NCI-H2107 treated with DMSO at 0.1 percent for 48 hours (cell line): ENCODE data around the gene WNT7B.
A peak's percentile ranks its signal among the peaks of the same experiment; 100 is the strongest.

ENCODE experiments used
- DNase-seq: peaks from one replicate; lab custom pipeline; 2025; ENCODE audit not compliant: unreplicated experiment; lab: John Stamatoyannopoulos, UW

The WNT7B gene

DNA sequence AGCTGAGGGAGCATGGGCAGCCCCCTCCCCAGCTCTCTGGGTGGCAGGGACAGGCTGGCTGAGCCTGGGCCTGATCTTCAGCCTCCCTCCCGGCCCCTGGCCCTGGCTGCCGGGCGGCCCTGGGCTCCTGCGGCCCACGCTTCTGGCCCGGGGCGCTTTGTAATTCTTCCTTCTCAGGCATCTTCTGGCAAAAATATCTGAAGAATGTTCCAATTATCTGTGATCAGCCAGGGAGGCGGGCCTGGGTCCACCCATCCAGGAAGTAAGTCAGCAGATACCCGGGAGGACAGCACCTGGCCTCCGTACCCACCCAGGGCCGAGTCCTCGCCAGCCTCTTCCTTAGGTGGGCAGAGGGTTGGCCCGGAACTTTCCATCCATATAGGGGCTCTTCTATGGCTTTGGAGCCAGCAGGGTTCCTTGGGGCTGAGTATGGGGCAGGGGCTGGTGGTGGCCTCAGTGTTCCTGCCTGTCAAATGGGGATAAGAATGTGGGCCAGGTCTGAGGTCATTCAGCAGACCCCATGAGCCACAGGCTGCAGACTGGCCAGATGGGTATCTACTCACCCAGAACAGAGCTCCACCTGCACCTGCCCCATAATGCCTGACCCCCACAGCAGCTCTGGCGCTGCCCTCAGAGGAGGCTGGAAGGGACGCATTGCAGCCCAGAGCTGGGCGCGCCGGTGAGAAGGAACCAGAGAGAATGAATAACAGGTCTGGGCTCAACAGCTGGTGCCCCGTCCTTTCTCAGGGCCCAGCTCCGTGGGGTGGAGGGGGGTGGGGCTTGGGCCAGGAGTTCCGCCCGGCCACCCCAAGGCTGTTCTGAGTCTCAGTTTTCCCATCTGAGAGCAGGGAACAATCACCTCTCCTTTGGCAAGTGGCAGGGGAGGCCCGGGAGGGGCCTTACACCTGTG, 16.2 kb downstream of the WNT7B start:
- no peak for DNase-seq

DNA sequence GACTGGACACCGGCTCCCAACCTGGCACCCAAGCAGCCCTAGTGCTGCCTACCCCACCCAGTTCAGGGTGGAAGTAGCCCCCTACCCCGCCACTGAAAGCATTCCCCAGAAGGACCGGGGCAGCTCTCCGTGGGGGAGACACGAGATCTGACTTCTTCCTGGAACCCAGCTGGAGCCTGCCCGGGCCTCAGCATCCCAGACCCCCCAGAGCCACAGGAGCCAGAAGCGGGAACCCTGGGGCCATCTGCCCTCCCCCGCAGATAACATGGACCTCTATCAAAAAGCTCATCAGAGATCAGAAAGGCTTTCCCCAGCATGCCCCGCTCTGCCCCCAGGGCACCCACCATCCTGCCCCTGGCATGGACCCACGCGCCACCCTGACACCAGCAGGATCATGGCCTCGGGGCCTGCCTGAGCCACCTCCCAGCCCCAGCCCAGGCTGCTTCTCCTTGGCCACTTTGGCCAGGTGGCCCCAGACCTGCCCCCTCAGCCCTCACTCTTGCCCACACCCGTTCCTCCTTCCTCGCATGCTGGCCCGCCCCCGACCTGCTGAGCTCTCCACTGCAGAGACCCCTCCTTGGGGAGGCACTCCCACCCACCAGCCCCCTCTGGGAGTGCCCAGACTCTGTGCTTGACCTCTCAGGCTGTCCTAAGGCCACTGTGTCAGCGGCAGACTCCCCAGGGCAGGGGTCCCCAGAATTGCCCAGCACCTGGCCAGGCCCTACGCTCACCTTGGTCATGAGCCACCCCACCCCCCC, 17.1 kb downstream of the WNT7B start:
- DNase-seq = no peak

DNA sequence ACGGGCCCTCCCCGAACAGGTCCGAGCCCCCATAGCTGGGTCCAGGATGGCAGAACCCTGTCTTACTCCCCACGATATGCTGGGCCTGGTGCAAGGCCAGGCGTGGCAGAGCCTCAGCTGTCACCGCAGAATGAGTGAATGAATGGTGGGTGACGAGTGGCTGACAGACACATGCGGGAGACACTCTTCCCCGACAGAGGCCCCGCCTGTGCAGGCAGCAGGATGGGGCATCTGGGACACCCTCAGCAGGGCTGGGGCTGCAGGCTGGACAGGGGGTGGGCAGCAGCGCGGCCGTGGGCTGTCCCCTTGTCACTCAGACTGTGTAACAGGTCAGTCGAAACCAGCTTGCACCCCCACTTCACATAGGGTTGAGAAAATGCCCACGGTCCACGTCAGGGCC, 18.0 kb downstream of the WNT7B start:
- DNase-seq = no peak

DNA sequence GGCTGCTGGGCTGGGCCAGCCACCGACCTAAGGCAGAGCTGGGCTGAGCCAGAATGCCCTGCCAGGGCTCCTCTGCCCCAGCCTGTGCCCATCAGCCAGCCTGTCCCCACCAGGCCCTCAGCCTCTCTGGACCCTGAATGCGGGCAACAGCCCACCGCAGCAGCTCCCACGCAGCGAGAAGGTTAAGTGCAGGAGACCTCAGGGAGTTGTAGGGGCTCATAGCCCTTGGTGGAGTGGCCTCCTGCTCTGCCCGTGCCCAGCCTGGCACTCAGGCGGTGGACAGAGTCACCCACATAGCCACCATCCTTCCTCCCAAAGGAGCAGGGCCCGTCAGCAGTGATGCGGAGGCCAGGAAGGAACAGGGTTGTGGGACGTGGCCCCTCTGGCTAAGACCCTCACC, 19.1 kb downstream of the WNT7B start:
- no peak for DNase-seq

DNA sequence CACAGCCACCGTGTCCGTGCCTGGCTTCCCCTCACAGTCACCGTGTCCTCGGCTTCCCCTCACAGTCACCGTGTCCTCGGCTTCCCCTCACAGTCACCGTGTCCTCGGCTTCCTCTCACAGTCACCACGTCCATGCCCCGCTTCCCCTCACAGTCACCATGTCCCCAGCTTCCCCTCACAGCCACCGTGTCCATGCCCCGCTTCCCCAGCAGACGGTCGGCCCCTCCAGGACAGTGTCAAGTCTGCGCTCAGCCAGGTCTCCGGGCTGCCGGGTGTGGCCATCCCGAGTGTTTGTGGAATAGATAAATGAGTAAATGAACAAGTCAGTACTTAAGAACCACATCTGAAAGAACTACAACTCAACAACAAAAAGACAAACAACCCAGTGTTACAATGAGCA, 23.8 kb downstream of the WNT7B start:
- no peak for DNase-seq

DNA sequence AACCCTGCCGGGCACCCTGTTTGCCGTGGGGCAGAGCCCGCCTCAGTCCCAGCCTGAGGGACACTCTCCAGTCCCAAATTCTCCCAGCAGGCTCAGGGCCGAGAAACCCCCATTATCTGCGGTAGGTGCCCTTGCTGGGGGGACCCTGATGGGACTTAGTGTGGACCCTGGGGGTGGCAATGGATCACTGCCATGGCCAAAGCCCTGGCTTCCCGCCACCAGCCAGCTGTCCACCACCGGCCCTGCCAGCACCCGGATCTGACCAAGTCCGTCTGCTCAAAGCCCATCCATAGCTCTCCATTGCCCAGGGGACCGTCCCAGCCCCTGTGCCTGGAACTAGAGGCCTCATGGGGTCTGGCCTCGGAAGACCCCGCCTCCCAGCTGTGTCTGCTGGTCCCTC, 24.4 kb downstream of the WNT7B start:
- DNase-seq = no peak

DNA sequence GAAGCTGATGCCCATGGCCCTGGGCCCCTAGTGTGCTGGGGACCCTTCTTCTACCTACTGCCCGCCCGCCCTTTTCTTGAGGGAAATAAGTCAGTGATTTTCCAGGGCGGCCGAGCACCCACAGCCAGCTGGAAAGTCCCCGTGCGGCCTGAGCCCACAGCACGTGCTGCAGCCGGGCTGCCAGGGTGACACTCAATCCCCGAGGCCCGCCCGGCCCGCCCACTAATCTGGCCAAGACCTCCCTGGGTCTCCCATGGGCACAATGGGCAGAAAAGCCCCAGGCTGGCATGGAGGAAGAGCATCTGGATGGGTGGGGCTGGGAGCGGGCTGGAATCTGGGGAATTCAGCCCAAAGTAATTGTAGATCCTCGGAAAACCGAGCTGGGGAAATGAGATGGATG, 24.8 kb downstream of the WNT7B start:
- DNase-seq = no peak

DNA sequence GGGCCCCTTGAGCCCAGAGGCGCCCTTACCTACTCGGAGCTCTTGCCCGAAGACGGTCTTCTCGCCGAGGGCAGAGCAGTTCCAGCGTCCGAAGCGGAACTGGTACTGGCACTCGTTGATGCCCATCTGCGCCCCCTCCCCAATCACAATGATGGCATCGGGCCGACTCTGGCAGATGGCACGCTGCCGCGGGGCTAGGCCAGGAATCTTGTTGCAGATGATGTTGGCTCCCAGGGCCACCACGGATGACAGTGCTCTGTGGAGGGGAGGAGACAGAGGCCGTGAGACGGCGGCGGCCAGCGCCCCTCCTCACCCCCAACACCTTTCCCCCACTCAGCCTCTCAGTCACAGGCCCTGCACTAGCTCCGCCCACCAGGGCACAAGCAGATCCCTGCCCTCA, 27.1 kb downstream of the WNT7B start:
- DNase-seq = no peak

DNA sequence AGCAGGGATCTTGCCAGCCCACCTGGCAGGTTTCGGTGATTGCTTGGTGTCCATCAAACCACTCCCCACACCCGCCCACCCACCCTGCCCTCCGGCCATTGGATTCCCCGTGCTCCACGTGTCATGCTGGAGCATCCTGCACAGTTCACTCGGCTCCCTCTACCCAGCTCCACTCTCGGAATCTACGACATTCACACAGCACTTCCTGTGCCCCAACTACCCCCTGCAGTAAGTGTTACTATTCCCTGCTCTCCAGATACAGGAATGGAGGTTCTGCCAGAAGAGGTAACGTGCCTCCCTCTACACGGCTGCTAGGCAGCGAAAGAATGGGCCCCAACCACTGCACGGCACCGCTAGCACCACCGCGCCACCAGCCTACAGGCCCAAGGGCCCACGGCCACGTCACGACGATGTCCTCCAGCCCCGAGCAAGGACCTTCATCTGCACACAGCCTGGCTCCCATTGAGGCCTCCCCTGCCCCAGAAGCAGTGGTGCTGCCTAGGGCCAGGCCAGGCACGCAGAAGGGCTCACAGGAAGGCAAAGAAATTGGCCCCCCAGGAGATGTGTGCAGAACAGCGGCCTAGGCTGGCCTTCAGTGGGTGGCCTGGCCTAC, 27.6 kb downstream of the WNT7B start:
- no peak for DNase-seq

DNA sequence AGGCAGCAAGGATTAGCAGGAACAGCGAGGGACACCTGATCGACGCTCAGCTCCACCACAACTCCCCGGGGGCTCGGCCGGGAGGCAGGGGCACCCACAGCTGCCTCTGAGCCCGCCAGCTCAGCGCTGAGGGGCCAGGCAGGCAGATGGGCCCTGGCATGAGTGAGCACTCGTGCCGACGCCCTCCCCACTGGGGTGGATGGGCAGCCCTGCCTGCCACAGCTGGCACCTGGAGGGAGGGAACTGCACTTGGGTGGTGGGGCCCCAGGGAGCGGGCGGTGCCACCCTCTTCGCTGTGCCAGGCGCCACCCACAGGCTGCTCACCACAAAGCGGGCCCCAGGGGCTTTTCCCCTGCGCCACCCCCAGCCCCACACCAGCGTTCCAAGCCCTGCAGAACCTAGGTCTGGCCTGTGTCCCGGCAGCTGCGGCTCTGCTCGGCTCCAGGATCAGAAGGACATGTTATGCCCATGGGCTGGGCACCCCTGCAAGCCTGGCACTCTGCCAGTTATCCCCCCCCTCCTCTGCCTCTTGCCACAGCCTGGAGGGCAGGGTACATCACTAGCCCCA, 28.8 kb downstream of the WNT7B start:
- DNase-seq = peak; percentile 70

DNA sequence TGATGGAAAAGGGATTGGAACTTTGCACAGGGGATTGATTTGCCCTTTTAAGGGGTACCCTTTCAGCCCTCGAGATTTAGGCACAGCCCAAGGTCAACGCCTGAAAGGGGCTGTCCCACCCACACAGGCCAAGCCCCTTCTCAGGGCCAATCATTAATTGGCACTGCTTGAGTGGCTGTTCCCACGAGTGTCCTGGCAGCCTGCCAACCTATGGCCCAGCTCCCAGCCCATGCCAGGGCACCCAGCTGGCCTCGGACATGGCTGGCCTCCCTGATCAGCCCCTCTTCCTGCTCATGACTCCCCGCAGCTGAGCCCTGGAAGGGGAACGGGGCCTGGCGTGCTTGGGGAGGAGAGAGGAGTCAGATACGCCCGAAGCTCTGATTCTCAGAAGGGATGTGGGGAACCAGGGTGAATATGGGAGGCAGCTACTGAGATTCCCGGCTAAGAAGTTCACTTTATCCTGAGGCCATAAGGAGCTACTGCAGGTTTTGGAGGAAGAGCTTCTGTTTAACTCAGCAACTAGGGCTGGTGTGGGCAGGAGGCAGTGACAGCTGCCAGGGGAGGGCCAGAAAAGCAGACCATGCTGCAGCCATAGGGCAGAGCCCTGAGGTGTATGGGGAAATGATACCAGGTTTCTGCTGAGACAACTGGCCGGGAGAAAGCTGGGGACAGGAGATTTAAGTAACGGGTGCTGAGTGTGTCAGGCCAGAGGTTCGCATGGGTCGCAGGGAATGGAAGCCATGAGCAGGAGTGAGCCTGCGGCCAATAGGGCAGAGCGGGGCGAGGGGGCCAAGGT, 30.0 kb downstream of the WNT7B start:
- DNase-seq = no peak

DNA sequence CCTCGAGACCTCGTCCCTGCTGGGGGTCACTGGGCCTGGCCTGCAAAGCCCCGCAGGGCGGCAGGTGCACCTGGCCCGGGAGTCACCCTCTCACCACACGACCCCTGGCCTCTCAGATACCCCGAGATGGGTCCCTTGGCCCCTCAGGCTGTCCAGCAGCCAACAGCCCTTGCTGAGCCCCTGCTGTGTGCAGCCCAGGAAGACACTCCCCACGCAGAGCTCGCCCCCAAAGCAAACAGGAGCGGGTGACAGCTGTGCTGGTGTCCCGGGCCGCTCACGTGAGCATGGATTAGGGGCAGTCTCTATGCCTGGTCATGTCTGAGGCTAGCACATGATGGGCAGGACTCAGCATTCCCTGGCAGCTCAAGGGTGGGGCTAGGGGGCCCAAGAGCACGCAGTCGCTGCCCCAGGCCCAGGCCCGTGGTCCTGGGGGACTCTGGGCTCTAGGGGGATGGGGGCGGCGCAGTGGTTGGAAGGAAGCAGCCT, 31.3 kb downstream of the WNT7B start:
- no peak for DNase-seq

DNA sequence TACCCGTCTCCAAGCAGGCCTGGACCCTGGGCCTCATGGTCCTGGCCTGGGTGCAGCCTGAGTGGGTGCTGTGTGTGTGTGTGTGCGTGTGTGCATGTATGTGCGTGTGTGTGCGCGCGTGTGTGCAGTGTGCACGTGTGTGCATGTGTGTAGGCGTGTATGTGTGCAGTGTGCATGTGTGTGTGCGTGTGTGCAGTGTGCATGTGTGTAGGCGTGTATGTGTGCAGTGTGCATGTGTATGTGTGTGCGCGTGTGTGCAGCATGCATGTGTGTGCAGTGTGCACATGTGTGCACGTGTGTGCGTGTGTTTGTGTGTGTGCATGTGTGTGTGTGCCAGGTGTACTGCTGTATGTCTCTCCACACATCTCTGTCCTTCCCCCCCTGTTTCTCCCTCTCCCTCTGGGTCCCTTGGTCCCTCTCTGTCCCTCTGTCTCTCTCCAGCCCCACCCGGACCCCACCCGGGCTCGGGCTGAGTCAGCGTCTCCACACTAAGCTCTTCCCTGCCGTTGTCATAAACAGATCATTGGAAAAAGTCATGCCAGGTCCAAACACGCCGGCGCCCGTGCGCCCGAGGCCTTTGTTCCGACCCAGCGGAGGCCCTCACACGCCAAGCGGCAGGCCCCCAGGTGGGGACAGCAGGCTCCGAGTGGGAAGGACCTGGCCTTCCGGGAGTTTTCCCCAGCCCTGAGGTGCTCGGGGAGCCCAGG, 34.0 kb downstream of the WNT7B start:
- no peak for DNase-seq

DNA sequence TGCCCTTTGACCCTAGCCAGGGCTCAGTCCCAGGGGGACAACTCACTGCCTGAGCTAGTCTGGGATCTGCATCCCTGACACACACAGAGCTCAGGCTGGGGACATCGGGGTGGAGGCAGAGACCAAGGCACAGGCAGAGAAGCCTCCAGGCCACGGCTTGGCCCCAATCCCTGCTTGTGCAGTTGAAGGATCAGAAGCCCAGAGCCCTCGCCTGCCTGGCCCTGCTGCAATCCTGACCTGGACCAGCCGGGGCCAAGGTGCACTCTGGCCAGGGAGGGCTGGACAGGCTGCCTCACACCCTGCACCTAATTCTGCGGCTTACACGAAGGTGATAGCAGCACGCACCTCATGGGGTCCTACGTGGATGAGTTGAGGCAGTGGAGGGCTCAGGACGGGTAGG, 34.6 kb downstream of the WNT7B start:
- no peak for DNase-seq

DNA sequence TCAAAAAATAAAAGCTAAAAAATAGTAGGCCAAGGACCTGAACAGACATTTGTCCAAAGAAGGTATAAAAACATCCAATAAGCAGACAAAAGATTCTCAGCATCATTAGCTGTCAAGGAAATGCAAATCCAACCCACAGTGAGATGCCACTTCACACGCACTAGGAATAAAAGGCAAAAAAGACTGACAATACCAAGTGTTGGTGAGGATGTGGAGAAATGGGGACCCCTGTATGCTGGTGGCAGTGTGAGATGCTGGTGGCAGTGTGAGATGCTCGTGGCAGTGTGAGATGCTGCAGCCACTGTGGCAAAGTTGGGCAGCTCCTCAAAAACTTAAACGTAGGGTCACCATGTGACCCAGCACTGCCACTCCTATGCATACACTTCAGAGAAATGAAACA, 38.0 kb downstream of the WNT7B start:
- DNase-seq = no peak

DNA sequence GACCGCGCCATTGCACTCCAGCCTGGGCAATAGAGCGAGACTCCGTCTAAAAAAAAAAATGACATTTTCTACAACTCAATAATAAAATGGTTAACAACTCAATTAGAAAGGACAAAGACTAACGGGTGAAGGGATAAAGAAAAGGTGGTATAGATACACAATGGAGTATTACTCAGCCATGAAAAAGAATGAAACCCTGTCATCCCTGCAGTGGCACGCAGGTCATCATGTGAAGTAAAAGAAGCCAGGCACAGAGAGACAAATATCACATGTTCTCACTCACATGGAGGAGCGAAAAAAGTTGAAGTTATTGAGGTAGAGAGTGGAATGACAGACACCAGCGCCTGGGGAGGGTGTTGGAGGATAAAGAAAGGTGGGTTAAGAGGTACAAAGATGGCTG, 39.0 kb downstream of the WNT7B start:
- no peak for DNase-seq

DNA sequence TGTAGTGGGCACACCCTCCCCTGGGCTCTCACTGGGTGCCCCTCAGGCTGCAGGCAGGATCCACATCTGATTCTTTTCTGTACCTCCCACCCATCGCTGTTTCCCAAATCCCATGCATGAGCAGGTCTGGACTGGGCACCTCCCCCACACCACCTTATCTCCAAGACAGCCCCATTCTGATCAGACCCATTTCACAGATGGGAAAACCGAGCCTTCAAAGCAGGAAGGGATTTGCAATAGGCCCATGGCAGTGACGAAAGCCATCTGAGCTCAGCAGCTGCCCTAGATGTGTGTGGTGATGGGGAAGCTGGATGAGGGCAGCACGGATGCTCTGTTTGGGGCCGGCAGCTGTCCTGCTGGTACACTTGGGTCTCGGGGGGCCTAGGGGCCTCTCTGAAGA, 41.4 kb downstream of the WNT7B start:
- no peak for DNase-seq

DNA sequence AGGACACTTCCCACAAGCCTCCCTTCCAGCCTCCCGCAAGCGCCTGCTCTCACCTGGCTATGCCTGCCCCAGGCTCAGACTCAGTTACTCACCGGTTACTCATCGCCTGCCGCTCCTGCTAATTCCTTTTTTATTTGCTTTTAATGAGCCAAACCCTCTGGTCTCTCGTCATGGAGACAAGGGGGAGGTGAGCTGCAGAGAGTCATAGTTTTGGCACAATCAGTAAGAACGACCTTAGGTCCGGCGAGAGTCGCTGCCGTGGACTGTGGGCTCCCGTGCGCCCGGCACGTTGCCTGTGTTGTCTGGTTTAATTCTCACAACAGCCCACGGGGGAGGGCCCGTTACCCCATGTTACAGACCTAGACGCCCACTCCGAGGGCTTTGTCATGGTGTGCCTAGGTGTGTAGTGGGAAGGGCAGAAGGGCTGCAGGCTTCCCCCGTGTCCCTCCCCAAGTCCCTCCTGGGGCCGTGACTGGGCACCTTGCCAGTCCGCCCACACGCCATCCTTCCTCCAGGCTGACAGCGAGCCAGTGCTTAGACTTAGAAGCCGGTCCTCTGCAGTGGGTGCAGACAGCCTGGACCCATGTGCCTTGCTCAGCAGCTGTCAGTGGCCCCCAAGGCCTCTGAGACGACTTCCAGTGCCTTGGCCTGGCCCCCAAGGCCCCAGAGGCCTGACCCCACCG, 42.2 kb downstream of the WNT7B start:
- no peak for DNase-seq

DNA sequence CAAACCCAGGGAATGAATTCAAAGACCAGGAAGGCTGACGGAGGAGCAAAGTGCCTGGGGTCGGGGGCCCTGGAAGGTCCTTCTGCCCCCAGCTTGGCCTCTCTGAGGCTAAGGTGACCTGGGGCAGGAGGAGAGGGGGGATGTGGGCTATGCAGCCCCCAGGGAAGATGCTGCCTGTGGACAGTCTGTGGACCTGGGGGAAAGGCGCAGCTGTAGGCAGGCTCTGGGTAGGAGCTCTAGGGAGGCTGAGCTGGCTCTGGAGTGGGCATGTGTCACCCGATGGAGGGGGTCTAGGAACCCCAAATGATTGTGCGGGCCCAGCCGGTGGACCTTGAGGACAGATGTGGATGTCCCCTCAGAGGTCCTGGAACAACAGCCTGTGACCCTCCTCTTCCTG, 42.8 kb downstream of the WNT7B start:
- no peak for DNase-seq
